HepG2 (cell line): Measurements from ENCODE around the gene GTSF1L. TPM values are rescaled to one million over a fixed set of nuclear protein-coding genes. Genes with fewer than 3 reads are reported as not detected.
A peak's percentile ranks its signal among the peaks of the same experiment; 100 is the strongest.

Experiments used
- BCL6 ChIP-seq: IDR thresholded peaks from 2 replicates; pipeline ENCODE4 v1.6.1; 2016; ENCODE audit warnings: missing genetic modification reagents, missing compliant biosample characterization
- MATR3 ChIP-seq: sonication (generic); formaldehyde crosslinking; IDR thresholded peaks from 2 replicates; pipeline ENCODE4 v1.4.0; 2020; ENCODE audit warnings: missing genetic modification reagents
- ONECUT2 ChIP-seq: sonication (generic); formaldehyde crosslinking; IDR thresholded peaks from 2 replicates; pipeline ENCODE4 v1.4.0; 2020; ENCODE audit warnings: missing genetic modification reagents
- RFX5 ChIP-seq: IDR thresholded peaks from 2 replicates; pipeline ENCODE4 v1.6.1; 2011; ENCODE audit warnings: low read depth, low read length, improper control_type of control experiment
- SAP130 ChIP-seq: IDR thresholded peaks from 2 replicates; pipeline ENCODE4 v1.6.1; 2016; ENCODE audit warnings: low read depth
- SKI ChIP-seq: fragments of 450-650 bp; IDR thresholded peaks from one replicate; pipeline ENCODE4 v1.6.1; 2018; ENCODE audit warnings: mild to moderate bottlenecking; ENCODE audit not compliant: partially characterized antibody
- ZBTB1 ChIP-seq: sonication (generic); formaldehyde crosslinking; IDR thresholded peaks from 2 replicates; pipeline ENCODE4 v1.4.0; 2020; ENCODE audit warnings: missing genetic modification reagents, borderline replicate concordance
- ZBTB20 ChIP-seq: sonication (generic); formaldehyde crosslinking; IDR thresholded peaks from 2 replicates; pipeline ENCODE4 v1.8.1; 2023; ENCODE audit warnings: missing genetic modification reagents, low read depth, mild to moderate bottlenecking, borderline replicate concordance
- ZBTB34 ChIP-seq: sonication (generic); formaldehyde crosslinking; IDR thresholded peaks from 2 replicates; pipeline ENCODE4 v1.8.0; 2022; ENCODE audit warnings: mild to moderate bottlenecking, missing genetic modification reagents
- ZBTB42 ChIP-seq: sonication (generic); formaldehyde crosslinking; IDR thresholded peaks from 2 replicates; pipeline ENCODE4 v1.5.0; 2020; ENCODE audit warnings: mild to moderate bottlenecking, missing genetic modification reagents
- ZHX2 ChIP-seq, 2 experiments: sonication (generic) in 1 of 2; formaldehyde crosslinking in 1 of 2; IDR thresholded peaks; 2 replicates each; pipeline versions ENCODE4 v1.6.1 to v1.9.0; 2014 to 2022; ENCODE audit warnings: antibody characterized with exemption in 1 of 2, borderline replicate concordance in 1 of 2, inconsistent platforms in 1 of 2, low read depth in 1 of 2, missing genetic modification reagents in 1 of 2
- ZNF260 ChIP-seq: sonication (generic); formaldehyde crosslinking; IDR thresholded peaks from 2 replicates; pipeline ENCODE4 v1.4.0; 2020; ENCODE audit warnings: missing genetic modification reagents, low read depth, mild to moderate bottlenecking, borderline replicate concordance
- ZNF567 ChIP-seq: sonication (generic); formaldehyde crosslinking; IDR thresholded peaks from 2 replicates; pipeline ENCODE4 v1.8.1; 2023; ENCODE audit warnings: mild to moderate bottlenecking, missing genetic modification reagents, borderline replicate concordance
- ZNF781 ChIP-seq: sonication (generic); formaldehyde crosslinking; IDR thresholded peaks from 2 replicates; pipeline ENCODE4 v1.5.1; 2020; ENCODE audit warnings: borderline replicate concordance, mild to moderate bottlenecking, missing genetic modification reagents; ENCODE audit errors: not compliant biosample characterization
- polyA plus RNA-seq, 8 experiments: library from polyadenylated mRNA; depleted of rRNA in 3 of 8; stranded (reverse) in 7 of 8; unstranded in 1 of 8; fragments of >200 nt; fragmentation: Illumina TruSeq in 4 of 8; extraction: Trizol in 4 of 8; gene quantifications; 2 replicates each; pipeline versions ENCODE4 v1.2.1 to v1.2.3, GENCODE V29; 2011 to 2016; ENCODE audit warnings: low read depth in 4 of 8, missing spikeins in 1 of 8, mixed read lengths in 1 of 8; ENCODE audit not compliant: insufficient read depth in 1 of 8
- total RNA-seq, 5 experiments: library from RNA; depleted of rRNA; stranded (reverse); fragments of >200 nt; fragmentation: Illumina TruSeq; extraction: Trizol; gene quantifications; 2 replicates each; pipeline ENCODE4 v1.2.3, GENCODE V29; 2016; ENCODE audit warnings: low read depth in 1 of 5
- TF ChIP-seq, protein P1 (sequence below): sonication (generic); formaldehyde crosslinking; IDR thresholded peaks from 2 replicates; pipeline ENCODE4 v1.9.0; 2021; ENCODE audit warnings: mild to moderate bottlenecking, missing genetic modification reagents

GTSF1L gene
- total and polyA plus RNA-seq, 2 of the 13 experiments (the other 11 are each of a cell fraction or from before 2014, with no cell fraction given): not detected

DNA sequence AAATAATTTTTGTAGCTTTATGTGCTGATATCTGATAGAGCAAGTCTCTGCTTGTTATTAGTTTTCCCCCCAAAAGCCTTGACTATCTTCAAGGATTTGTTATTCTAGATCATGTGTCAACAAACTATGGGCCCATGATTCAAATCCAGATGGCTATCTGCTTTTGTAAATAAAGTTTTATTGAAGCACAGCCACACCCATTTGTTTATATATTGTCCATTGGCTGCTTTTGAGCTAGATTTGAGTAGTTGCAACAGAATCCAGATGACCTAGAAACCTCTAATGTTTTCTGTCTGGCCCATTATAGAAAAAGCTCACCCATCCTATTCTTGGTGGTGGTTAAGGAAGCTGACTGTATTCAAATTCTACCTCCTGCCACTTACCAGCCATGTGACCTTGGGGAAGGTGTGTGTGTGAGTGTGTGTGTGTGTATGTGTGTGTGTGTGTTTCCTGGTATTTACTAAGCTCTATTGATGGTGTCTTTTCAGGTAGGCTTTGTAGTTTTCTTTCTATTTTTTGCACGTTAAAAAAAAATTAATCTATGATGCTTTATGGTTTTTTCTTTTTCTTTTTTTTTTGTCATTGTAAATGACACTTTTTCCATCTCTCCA is 1.3 kb upstream of the GTSF1L start (continued):
- no peak for TF ChIP-seq ZBTB34 (CRISPR knock-in tag)
- TF ChIP-seq ZHX2 (IDR thresholded peaks at IDR 0.05; ENCODE audit: low read depth): no peak
- TF ChIP-seq ZHX2 (CRISPR knock-in tag; IDR thresholded peaks at IDR 0.05; ENCODE audit: borderline replicate concordance): no peak
- TF ChIP-seq ZBTB42: no peak
- no peak for TF ChIP-seq ZNF567 (CRISPR knock-in tag)
- TF ChIP-seq ONECUT2 (CRISPR knock-in tag): no peak
- peak; percentile 17; the same call in 1 of the 2 replicates for TF ChIP-seq SAP130
- TF ChIP-seq ZBTB20 (CRISPR knock-in tag): no peak
- TF ChIP-seq ZBTB1 (CRISPR knock-in tag): no peak
- peak; percentile 54; the same call in 1 of the 2 replicates for TF ChIP-seq BCL6 (CRISPR knock-in tag)
- TF ChIP-seq, protein P1, sequence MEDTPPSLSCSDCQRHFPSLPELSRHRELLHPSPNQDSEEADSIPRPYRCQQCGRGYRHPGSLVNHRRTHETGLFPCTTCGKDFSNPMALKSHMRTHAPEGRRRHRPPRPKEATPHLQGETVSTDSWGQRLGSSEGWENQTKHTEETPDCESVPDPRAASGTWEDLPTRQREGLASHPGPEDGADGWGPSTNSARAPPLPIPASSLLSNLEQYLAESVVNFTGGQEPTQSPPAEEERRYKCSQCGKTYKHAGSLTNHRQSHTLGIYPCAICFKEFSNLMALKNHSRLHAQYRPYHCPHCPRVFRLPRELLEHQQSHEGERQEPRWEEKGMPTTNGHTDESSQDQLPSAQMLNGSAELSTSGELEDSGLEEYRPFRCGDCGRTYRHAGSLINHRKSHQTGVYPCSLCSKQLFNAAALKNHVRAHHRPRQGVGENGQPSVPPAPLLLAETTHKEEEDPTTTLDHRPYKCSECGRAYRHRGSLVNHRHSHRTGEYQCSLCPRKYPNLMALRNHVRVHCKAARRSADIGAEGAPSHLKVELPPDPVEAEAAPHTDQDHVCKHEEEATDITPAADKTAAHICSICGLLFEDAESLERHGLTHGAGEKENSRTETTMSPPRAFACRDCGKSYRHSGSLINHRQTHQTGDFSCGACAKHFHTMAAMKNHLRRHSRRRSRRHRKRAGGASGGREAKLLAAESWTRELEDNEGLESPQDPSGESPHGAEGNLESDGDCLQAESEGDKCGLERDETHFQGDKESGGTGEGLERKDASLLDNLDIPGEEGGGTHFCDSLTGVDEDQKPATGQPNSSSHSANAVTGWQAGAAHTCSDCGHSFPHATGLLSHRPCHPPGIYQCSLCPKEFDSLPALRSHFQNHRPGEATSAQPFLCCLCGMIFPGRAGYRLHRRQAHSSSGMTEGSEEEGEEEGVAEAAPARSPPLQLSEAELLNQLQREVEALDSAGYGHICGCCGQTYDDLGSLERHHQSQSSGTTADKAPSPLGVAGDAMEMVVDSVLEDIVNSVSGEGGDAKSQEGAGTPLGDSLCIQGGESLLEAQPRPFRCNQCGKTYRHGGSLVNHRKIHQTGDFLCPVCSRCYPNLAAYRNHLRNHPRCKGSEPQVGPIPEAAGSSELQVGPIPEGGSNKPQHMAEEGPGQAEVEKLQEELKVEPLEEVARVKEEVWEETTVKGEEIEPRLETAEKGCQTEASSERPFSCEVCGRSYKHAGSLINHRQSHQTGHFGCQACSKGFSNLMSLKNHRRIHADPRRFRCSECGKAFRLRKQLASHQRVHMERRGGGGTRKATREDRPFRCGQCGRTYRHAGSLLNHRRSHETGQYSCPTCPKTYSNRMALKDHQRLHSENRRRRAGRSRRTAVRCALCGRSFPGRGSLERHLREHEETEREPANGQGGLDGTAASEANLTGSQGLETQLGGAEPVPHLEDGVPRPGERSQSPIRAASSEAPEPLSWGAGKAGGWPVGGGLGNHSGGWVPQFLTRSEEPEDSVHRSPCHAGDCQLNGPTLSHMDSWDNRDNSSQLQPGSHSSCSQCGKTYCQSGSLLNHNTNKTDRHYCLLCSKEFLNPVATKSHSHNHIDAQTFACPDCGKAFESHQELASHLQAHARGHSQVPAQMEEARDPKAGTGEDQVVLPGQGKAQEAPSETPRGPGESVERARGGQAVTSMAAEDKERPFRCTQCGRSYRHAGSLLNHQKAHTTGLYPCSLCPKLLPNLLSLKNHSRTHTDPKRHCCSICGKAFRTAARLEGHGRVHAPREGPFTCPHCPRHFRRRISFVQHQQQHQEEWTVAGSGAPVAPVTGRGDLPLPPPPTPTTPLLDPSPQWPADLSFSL (CRISPR knock-in tag): 0 out of 2 replicates have a peak, but pooled peaks have one; percentile 42
- no peak for TF ChIP-seq ZNF781 (CRISPR knock-in tag)
- TF ChIP-seq SKI: peak; percentile 34
- TF ChIP-seq ZNF260 (CRISPR knock-in tag): no peak
- TF ChIP-seq RFX5: no peak
- TF ChIP-seq MATR3 (CRISPR knock-in tag): no peak
